EL (cell line): ENCODE results near the gene PIP4K2A.
"Not testable (repeated sequence)": the region's sequence is repeated elsewhere in the genome, so short reads cannot be mapped to it uniquely, and the experiment has no call there.

ENCODE experiments used
- DNase-seq: peaks from one replicate; pipeline ENCODE4 v3.0.0-alpha.2; 2016

The PIP4K2A gene

GRCh38 chr10:22692119-22692518 is 22.3 kb downstream of the PIP4K2A start:
- DNase-seq = not testable (repeated sequence)

- DNase-seq = peak; percentile 23
These were observed 23.6 kb downstream of the PIP4K2A start for GRCh38 chr10:22690614-22691431.

- no peak for DNase-seq
These were observed 24.2 kb downstream of the PIP4K2A start for GRCh38 chr10:22690158-22690557.

GRCh38 chr10:22686347-22686746 is 28.0 kb downstream of the PIP4K2A start:
- no peak for DNase-seq

GRCh38 chr10:22685926-22686325 is 28.5 kb downstream of the PIP4K2A start:
- no peak for DNase-seq

- DNase-seq = peak; percentile 3
These were observed 29.7 kb downstream of the PIP4K2A start for GRCh38 chr10:22684699-22685098.

GRCh38 chr10:22683140-22683389 is 31.3 kb downstream of the PIP4K2A start:
- peak; percentile 2 for DNase-seq

GRCh38 chr10:22682237-22683139 is 31.9 kb downstream of the PIP4K2A start:
- peak; percentile 52 for DNase-seq

- peak; percentile 77 for DNase-seq
These were observed 32.6 kb downstream of the PIP4K2A start for GRCh38 chr10:22681783-22682183.

- no peak for DNase-seq
These were observed 33.1 kb downstream of the PIP4K2A start for GRCh38 chr10:22681301-22681700.

- no peak for DNase-seq
These were observed 34.8 kb downstream of the PIP4K2A start for GRCh38 chr10:22679608-22680007.

GRCh38 chr10:22677333-22677732 is 37.0 kb downstream of the PIP4K2A start:
- DNase-seq = no peak

- no peak for DNase-seq
These were observed 37.9 kb downstream of the PIP4K2A start for GRCh38 chr10:22676435-22676834.

GRCh38 chr10:22674573-22674930 is 39.8 kb downstream of the PIP4K2A start:
- no peak for DNase-seq

GRCh38 chr10:22673785-22674572 is 40.4 kb downstream of the PIP4K2A start:
- no peak for DNase-seq

GRCh38 chr10:22673091-22673392 is 41.3 kb downstream of the PIP4K2A start:
- no peak for DNase-seq

- DNase-seq = no peak
These were observed 41.9 kb downstream of the PIP4K2A start for GRCh38 chr10:22672319-22673090.

- no peak for DNase-seq
These were observed 43.6 kb downstream of the PIP4K2A start for GRCh38 chr10:22670788-22671187.

- no peak for DNase-seq
These were observed 45.1 kb downstream of the PIP4K2A start for GRCh38 chr10:22669163-22669711.

GRCh38 chr10:22667093-22667480 is 47.3 kb downstream of the PIP4K2A start:
- no peak for DNase-seq

- no peak for DNase-seq
These were observed 47.9 kb downstream of the PIP4K2A start for GRCh38 chr10:22666287-22667092.

- no peak for DNase-seq
These were observed 49.0 kb downstream of the PIP4K2A start for GRCh38 chr10:22665329-22665728.
